ENCODE measurements around the gene TMEM132C. TPM values are rescaled to one million over a fixed set of nuclear protein-coding genes. Genes with fewer than 3 reads are reported as not detected.

The TMEM132C gene
- total and polyA plus RNA-seq, 7 donors: 0.60 to 3.5 (median 1.7) TPM; not detected in 1

- peaks cover 0 to 3% (median 0%) of the 10 kb centered on the region in 4 donors for H3K9me3 ChIP-seq
- H3K36me3 ChIP-seq: no peaks in the 10 kb centered on the region
- no peaks in the 10 kb centered on the region for H3K4me1 ChIP-seq
- no peak overlapping the region for H3K4me3 ChIP-seq
- no peak for DNase-seq
- intact Hi-C loops (cut with DNase I): no loop called here
- no peak overlapping the region for H3K27ac ChIP-seq
- TF ChIP-seq, protein P1, sequence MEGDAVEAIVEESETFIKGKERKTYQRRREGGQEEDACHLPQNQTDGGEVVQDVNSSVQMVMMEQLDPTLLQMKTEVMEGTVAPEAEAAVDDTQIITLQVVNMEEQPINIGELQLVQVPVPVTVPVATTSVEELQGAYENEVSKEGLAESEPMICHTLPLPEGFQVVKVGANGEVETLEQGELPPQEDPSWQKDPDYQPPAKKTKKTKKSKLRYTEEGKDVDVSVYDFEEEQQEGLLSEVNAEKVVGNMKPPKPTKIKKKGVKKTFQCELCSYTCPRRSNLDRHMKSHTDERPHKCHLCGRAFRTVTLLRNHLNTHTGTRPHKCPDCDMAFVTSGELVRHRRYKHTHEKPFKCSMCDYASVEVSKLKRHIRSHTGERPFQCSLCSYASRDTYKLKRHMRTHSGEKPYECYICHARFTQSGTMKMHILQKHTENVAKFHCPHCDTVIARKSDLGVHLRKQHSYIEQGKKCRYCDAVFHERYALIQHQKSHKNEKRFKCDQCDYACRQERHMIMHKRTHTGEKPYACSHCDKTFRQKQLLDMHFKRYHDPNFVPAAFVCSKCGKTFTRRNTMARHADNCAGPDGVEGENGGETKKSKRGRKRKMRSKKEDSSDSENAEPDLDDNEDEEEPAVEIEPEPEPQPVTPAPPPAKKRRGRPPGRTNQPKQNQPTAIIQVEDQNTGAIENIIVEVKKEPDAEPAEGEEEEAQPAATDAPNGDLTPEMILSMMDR (IDR thresholded peaks at IDR 0.05): no peak
- TF ChIP-seq POLR2A (IDR thresholded peaks at IDR 0.05): no peak
- TF ChIP-seq POLR2AphosphoS5 (IDR thresholded peaks at IDR 0.05): no peak
- no peak for TF ChIP-seq EP300 (IDR thresholded peaks at IDR 0.05)
- WGBS, 2 donors: 67 to 79% methylated on average over 3 of the region's 3 CpGs
- H3K27me3 ChIP-seq: peaks cover 0 to 16% (median 0%) of the 10 kb centered on the region in 3 donors
Observed at GRCh38 chr12:128393346-128393745, 126.4 kb downstream of the TMEM132C start.

- Histone ChIP-seq H3K9me3 (peaks cover 0 to 3% (median 0%) of the 10 kb centered on the region in 4 donors), H3K36me3 (no peaks in the 10 kb centered on the region), H3K4me1 (no peaks in the 10 kb centered on the region), H3K27me3 (peaks cover 0 to 14% (median 0%) of the 10 kb centered on the region in 3 donors), H3K4me3 (no peak overlapping the region), H3K27ac (no peak overlapping the region)
- 83 to 89% methylated on average over 2 of the region's 2 CpGs for WGBS, 2 donors
- TF ChIP-seq POLR2AphosphoS5 (IDR thresholded peaks at IDR 0.05) (no peak), EP300 (IDR thresholded peaks at IDR 0.05) (no peak), POLR2A (IDR thresholded peaks at IDR 0.05) (no peak)
- TF ChIP-seq, protein P1 (IDR thresholded peaks at IDR 0.05): no peak
- no peak for DNase-seq
- intact Hi-C loops (cut with DNase I): no loop called here
Observed at GRCh38 chr12:128394137-128394536, 127.2 kb downstream of the TMEM132C start.

- Histone ChIP-seq H3K36me3 (no peaks in the 10 kb centered on the region), H3K27ac (no peak overlapping the region), H3K9me3 (no peaks in the 10 kb centered on the region), H3K27me3 (no peaks in the 10 kb centered on the region), H3K4me1 (no peaks in the 10 kb centered on the region), H3K4me3 (no peak overlapping the region)
- intact Hi-C loops (cut with DNase I): no loop called here
- DNase-seq: no peak
- TF ChIP-seq, protein P1 (IDR thresholded peaks at IDR 0.05): no peak
- TF ChIP-seq EP300 (IDR thresholded peaks at IDR 0.05): no peak
- no peak for TF ChIP-seq POLR2AphosphoS5 (IDR thresholded peaks at IDR 0.05)
- no peak for TF ChIP-seq POLR2A (IDR thresholded peaks at IDR 0.05)
- 82 to 91% methylated on average over 1 of the region's 1 CpG for WGBS, 2 donors
Observed at GRCh38 chr12:128399253-128399652, 132.3 kb downstream of the TMEM132C start.

DNA sequence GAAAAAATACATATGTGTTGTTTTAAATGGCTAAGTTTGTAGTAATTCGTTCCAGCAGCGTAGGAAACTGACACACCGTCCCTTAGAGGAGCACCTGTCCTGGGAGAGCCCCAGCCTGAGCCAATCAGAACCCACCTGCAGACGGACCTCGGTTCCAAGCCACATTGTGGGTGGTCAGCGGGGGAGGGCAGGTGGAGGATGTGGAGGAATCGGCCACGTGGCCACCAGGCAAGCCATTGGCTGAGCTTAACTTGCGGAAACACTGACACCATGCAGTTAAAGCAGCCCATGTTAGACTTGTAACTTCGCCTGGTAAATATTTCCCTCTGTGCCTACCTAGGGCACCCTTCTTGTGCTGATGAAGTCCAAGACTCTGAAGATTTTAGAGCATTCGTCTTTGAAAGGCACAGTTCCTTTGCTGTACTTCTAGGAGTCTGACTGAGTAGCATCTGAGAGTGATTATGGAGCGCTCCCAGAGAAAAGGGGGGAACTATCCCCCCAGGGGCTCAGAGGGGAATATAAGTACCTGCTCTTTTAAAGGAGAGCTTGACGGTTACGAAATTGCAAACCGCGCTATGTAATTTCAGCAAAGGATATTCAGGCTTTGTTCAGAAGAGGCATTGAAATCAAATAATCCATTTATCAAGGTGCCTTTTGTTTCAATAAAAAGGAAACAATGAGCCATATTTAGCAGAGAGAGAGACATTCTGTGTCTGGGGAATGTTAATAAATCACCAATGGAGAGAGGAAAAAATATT lies 135.7 kb downstream of the TMEM132C start:
- DNase-seq: no peak
- Histone ChIP-seq H3K4me1 (no peaks in the 10 kb centered on the region), H3K4me3 (no peak overlapping the region), H3K36me3 (no peaks in the 10 kb centered on the region), H3K27ac (no peak overlapping the region), H3K27me3 (no peaks in the 10 kb centered on the region), H3K9me3 (no peaks in the 10 kb centered on the region)
- intact Hi-C loops (cut with DNase I): no loop called here
- TF ChIP-seq, protein P1 (IDR thresholded peaks at IDR 0.05): no peak
- TF ChIP-seq POLR2A (IDR thresholded peaks at IDR 0.05): no peak
- TF ChIP-seq POLR2AphosphoS5 (IDR thresholded peaks at IDR 0.05): no peak
- TF ChIP-seq EP300 (IDR thresholded peaks at IDR 0.05): no peak
- WGBS, 2 donors: 60 to 64% methylated on average over 16 of the region's 16 CpGs

All from sigmoid colon (tissue), 7 donors.